Measurements from ENCODE around the gene TGFBR3.

DNA sequence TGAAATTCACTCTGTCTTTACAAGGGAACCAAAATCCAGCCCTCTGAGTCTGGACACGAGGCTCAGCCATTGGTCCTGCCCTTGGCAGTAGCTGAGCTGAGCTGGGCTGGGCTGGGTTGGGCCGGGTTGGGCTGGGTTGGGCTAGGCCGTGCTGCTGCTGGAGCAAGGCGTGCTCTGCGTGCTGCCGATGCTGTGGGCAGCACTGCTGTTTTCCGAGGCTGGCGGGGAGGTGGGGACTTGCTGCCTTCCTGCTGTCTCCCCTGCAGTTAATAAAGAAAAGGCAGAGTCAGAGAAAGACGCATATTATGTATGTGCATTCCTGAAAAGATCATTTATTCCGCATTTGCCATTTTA is 202.4 kb downstream of the TGFBR3 start:
- TF ChIP-seq CTCF (IDR thresholded peaks at IDR 0.05; ENCODE audit: insufficient read depth, low read length, poor library complexity, severe bottlenecking) (no peak), EZH2phosphoT487 (conservative IDR thresholded peaks at IDR 0.05; ENCODE audit: low read length) (no peak)
